GM13976 (cell line): Measurements from ENCODE around the gene SLC22A23.

Source experiments
- DNase-seq: peaks from one replicate; pipeline ENCODE4 v3.0.0; 2012; ENCODE audit warnings: low spot score
- CTCF ChIP-seq: IDR thresholded peaks from 2 replicates; pipeline ENCODE4 v1.5.1; 2012; ENCODE audit warnings: borderline replicate concordance, mild to moderate bottlenecking; ENCODE audit not compliant: insufficient read depth; ENCODE audit errors: extremely low read depth, missing control alignments, control extremely low read depth
- in situ Hi-C: fragments of 300-500 bp; cut with MboI; formaldehyde crosslinking; loops from one replicate; pipeline ENCODE4 v1.12.0; 2022; ENCODE audit warnings: low sequenced_read_pairs, mixed read lengths, inconsistent platforms; ENCODE audit not compliant: unreplicated experiment

SLC22A23 gene

GRCh38 chr6:3403238-3404173, 53.3 kb downstream of the SLC22A23 start:
- DNase-seq = no peak
- TF ChIP-seq CTCF = no peak
- in situ Hi-C loops = no loop called here

GRCh38 chr6:3402310-3403237, 54.3 kb downstream of the SLC22A23 start:
- DNase-seq = no peak
- in situ Hi-C loops = no loop called here
- TF ChIP-seq CTCF = no peak

- DNase-seq = no peak
- in situ Hi-C loops = no loop called here
Measured at GRCh38 chr6:3400162-3400561, 56.7 kb downstream of the SLC22A23 start.

GRCh38 chr6:3398755-3399696, 57.8 kb downstream of the SLC22A23 start:
- DNase-seq = no peak
- no peak for TF ChIP-seq CTCF
- in situ Hi-C loops = no loop called here

More at GRCh38 chr6:3400162-3400561, 56.7 kb downstream of the SLC22A23 start:
- TF ChIP-seq CTCF = no peak

GRCh38 chr6:3398165-3398562, 58.7 kb downstream of the SLC22A23 start:
- no peak for TF ChIP-seq CTCF
- DNase-seq = no peak
- in situ Hi-C loops = no loop called here
